ENCODE results near the gene BMPR1A. TPM values are rescaled to one million over a fixed set of nuclear protein-coding genes. Genes with fewer than 3 reads are reported as not detected.

The BMPR1A gene
- total RNA-seq, 6 experiments from 2014 or later, result 9.9 to 20.4 (median 12.4) TPM

DNA sequence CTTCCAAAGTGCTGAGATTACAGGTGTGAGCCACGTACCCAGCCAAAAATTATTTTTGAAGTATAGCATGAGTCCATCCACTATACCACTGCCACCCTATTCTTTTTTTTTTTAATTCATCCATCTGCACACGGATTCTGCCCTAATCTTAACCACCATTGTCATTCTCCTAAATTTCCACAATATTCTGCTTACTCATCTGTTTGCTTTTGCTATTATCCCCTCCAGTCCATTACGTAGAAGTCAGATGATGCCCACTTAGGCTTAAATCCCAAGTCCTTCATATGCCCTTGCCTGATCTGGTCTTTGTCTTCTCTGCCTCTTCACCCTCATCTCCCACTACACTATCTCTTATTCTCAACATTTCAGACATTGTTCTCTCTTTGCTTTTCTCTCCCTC lies 114.3 kb downstream of the BMPR1A start:
- no peak overlapping the region for H3K4me3 ChIP-seq
- no peak overlapping the region for H3K27ac ChIP-seq
- H3K36me3 ChIP-seq, result no peaks in the 10 kb centered on the region
- no peaks in the 10 kb centered on the region for H3K27me3 ChIP-seq
- no peaks in the 10 kb centered on the region for H3K9me3 ChIP-seq
- TF ChIP-seq POLR2A (IDR thresholded peaks at IDR 0.05), result no peak
- H3K4me1 ChIP-seq, result no peaks in the 10 kb centered on the region
- 94% methylated on average over 3 of the region's 3 CpGs for WGBS (ENCODE audit: insufficient coverage, low coverage, low lambda C conversion rate, missing lambda C conversion rate)
- ATAC-seq, result no peak
- DNase-seq, result no peak
- intact Hi-C loops (cut with DNase I), result no loop called here

DNA sequence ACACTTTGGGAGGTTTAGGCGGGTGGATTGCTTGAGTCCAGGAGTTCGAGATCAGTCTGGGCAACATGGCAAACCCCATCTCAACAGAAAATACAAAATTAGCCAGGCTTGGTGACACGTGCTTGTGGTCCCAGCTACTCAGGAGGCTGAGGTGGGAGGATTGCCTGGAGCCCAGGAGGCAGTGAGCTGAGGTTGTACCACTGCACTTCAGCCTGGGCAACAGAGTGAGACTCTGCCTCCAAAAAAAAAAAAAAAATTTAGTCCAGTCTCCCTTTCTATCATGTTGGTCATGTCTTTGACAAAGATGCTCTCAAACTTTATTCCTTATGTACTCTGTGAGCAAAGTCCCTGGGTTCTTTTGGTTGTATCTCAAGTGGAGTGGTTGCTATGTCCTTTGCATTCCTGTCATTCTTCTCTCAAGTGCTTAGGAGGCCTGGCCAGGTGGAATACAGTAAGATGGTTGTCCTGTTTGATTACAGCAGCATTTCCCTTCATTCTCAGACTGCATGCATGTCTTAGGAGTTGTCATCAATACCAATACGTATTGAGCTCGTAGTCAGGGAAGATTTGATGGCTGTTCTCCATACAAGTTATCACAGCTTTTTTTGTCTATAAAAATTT lies 115.3 kb downstream of the BMPR1A start:
- DNase-seq, result no peak
- Histone ChIP-seq H3K27me3 (no peaks in the 10 kb centered on the region), H3K9me3 (no peaks in the 10 kb centered on the region), H3K36me3 (no peaks in the 10 kb centered on the region), H3K27ac (no peak overlapping the region), H3K4me1 (no peaks in the 10 kb centered on the region), H3K4me3 (no peak overlapping the region)
- no peak for TF ChIP-seq POLR2A (IDR thresholded peaks at IDR 0.05)
- TF ChIP-seq, protein P1, sequence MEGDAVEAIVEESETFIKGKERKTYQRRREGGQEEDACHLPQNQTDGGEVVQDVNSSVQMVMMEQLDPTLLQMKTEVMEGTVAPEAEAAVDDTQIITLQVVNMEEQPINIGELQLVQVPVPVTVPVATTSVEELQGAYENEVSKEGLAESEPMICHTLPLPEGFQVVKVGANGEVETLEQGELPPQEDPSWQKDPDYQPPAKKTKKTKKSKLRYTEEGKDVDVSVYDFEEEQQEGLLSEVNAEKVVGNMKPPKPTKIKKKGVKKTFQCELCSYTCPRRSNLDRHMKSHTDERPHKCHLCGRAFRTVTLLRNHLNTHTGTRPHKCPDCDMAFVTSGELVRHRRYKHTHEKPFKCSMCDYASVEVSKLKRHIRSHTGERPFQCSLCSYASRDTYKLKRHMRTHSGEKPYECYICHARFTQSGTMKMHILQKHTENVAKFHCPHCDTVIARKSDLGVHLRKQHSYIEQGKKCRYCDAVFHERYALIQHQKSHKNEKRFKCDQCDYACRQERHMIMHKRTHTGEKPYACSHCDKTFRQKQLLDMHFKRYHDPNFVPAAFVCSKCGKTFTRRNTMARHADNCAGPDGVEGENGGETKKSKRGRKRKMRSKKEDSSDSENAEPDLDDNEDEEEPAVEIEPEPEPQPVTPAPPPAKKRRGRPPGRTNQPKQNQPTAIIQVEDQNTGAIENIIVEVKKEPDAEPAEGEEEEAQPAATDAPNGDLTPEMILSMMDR (IDR thresholded peaks at IDR 0.05), result no peak
- no peak for ATAC-seq
- intact Hi-C loops (cut with DNase I), result no loop called here
- 88% methylated on average over 3 of the region's 5 CpGs for WGBS (ENCODE audit: insufficient coverage, low coverage, low lambda C conversion rate, missing lambda C conversion rate)

DNA sequence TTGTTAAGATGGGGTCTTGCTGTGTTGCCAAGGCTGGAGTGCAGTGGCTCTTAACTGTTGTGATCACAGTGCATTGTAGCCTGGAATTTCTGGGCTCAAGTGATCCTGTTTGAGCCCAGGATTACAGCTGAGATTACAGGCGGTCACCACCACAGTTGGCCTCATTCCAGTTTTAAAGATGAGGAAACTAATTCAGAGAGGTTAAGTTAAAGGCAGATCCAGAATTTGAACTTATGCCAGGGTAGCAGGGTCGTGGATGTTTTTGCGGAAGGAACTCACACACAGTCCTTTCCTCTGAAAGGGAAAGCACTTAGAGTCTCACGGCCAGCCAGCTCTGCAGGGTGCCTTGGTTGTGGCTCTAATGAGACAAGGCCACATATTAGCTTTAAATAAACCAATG lies 116.3 kb downstream of the BMPR1A start:
- DNase-seq (peak in 1 of 3 donors; percentile 25), ATAC-seq (peak; percentile 75 to 90 (median 88))
- no peaks in the 10 kb centered on the region for H3K4me1 ChIP-seq
- no peaks in the 10 kb centered on the region for H3K27me3 ChIP-seq
- H3K4me3 ChIP-seq, result no peak overlapping the region
- H3K9me3 ChIP-seq, result no peaks in the 10 kb centered on the region
- intact Hi-C loops (cut with DNase I), result no loop called here
- TF ChIP-seq, protein P1 (IDR thresholded peaks at IDR 0.05), result no peak
- TF ChIP-seq POLR2A (IDR thresholded peaks at IDR 0.05), result no peak
- no peak overlapping the region for H3K27ac ChIP-seq
- no peaks in the 10 kb centered on the region for H3K36me3 ChIP-seq
- 62% methylated on average over 4 of the region's 4 CpGs for WGBS (ENCODE audit: insufficient coverage, low coverage, low lambda C conversion rate, missing lambda C conversion rate)

DNA sequence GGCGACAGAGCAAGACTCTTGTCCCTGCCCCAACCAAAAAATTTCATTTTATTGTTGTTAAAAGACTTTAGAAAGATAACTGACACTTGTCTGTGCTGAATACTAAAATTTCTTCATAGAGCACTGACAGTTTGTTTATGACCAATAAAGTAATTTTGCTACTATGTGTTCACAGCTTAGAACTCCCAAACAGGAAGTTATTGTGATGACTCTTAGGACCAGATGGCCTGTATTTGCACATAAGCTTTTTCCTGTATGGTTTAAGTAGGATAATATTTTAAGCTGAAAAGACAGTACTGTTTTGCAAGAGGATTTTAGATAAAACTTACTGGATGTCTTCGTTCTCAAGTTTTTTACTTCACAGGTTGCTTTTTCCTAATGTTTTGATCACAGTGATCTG lies 120.3 kb downstream of the BMPR1A start:
- H3K36me3 ChIP-seq, result peaks cover 0 to 2% (median 0%) of the 10 kb centered on the region in 4 donors
- no peak overlapping the region for H3K4me3 ChIP-seq
- H3K27me3 ChIP-seq, result no peaks in the 10 kb centered on the region
- intact Hi-C loops (cut with DNase I), result no loop called here
- TF ChIP-seq POLR2A (IDR thresholded peaks at IDR 0.05), result no peak
- no peak overlapping the region for H3K27ac ChIP-seq
- no peak for DNase-seq
- ATAC-seq, result peak in 2 of 4 donors; percentile 35 to 36
- H3K4me1 ChIP-seq, result no peaks in the 10 kb centered on the region
- H3K9me3 ChIP-seq, result no peaks in the 10 kb centered on the region
- WGBS (ENCODE audit: insufficient coverage, low coverage, low lambda C conversion rate, missing lambda C conversion rate), result 53% methylated on average over 2 of the region's 2 CpGs

DNA sequence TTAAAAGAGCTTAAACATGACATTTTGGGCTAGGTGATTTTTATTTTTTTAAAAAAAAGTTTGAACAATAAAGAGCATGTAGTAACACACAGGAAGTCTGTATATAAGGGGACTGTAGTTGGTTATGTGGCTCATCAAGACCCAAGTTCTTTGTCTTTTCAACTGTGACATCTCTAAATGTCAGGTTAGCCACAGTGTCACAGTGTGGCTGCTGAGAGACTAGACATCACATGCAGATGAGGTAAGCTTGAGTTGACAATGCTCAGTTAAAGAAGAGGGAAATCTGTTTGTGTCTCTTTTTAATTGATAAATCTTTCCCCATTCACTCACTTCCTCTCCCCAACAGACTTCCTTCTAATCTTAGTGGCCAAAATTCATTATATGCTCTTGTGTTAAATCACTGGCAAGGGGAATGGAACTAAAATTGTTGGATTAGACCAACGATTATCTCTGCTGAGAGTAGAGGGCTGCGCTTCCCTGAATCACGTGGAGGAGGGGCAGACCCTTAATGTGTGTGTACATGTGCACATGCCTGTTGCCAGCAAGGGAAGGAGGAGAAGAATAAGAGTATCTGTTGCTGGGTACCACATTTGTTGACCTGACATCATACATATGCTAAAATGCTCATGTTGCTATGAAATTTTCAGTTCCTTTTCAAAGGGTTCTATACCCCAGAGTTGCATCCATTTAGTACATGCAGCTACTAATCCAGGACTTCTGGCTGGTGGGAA lies 122.7 kb downstream of the BMPR1A start:
- DNase-seq, result no peak
- H3K36me3 ChIP-seq, result peaks cover 0 to 2% (median 0%) of the 10 kb centered on the region in 4 donors
- TF ChIP-seq, protein P1 (IDR thresholded peaks at IDR 0.05), result no peak
- no peak for TF ChIP-seq POLR2A (IDR thresholded peaks at IDR 0.05)
- no peaks in the 10 kb centered on the region for H3K4me1 ChIP-seq
- intact Hi-C loops (cut with DNase I), result no loop called here
- no peaks in the 10 kb centered on the region for H3K27me3 ChIP-seq
- no peak overlapping the region for H3K27ac ChIP-seq
- H3K9me3 ChIP-seq, result no peaks in the 10 kb centered on the region
- 70% methylated on average over 3 of the region's 3 CpGs for WGBS (ENCODE audit: insufficient coverage, low coverage, low lambda C conversion rate, missing lambda C conversion rate)
- no peak overlapping the region for H3K4me3 ChIP-seq
- no peak for ATAC-seq

Data from right lobe of liver (tissue), 6 donors.